ENCODE measurements around the gene INHBE.

DNA sequence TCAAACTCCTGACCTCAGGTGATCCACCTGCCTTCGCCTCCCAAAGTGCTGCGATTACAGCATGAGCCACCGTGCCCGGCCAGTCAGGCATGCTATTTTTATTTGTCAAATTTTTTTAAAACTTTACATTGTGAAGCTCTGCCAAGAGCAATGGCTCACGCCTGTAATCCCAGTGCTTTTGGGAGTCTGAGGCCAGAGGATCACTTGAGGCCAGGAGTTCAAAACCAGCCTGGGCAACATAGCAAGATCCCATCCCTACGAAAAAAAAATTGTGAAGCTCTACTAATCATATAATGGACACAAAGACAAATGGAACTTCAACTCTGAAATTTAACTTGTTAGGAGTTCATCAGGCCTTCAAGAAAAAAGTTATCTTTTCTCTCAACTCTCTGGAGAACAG, 26.1 kb upstream of the INHBE start:
- TF ChIP-seq, protein P1, sequence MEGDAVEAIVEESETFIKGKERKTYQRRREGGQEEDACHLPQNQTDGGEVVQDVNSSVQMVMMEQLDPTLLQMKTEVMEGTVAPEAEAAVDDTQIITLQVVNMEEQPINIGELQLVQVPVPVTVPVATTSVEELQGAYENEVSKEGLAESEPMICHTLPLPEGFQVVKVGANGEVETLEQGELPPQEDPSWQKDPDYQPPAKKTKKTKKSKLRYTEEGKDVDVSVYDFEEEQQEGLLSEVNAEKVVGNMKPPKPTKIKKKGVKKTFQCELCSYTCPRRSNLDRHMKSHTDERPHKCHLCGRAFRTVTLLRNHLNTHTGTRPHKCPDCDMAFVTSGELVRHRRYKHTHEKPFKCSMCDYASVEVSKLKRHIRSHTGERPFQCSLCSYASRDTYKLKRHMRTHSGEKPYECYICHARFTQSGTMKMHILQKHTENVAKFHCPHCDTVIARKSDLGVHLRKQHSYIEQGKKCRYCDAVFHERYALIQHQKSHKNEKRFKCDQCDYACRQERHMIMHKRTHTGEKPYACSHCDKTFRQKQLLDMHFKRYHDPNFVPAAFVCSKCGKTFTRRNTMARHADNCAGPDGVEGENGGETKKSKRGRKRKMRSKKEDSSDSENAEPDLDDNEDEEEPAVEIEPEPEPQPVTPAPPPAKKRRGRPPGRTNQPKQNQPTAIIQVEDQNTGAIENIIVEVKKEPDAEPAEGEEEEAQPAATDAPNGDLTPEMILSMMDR (IDR thresholded peaks at IDR 0.05 in 4 of 5, conservative IDR thresholded peaks at IDR 0.05 in 1 of 5), result no peak
- no peak for TF ChIP-seq POLR2A (IDR thresholded peaks at IDR 0.05)

All from gastrocnemius medialis (tissue), 4 donors.